Activated naive CD4-positive, alpha-beta T cell treated with anti-CD3 and anti-CD28 coated beads, Interleukin-2, amount 50 U/mL, for 24 hours (primary cell): ENCODE results near the gene TSBP1.
"Not testable (repeated sequence)": the region's sequence is repeated elsewhere in the genome, so short reads cannot be mapped to it uniquely, and the experiment has no call there.

Experiments used
- H3K27ac Mint-ChIP-seq: one replicate; pipeline ENCODE4 v1.8.0; 2021; ENCODE audit warnings: mild to moderate bottlenecking, mixed read lengths
- H3K27me3 Mint-ChIP-seq: one replicate; pipeline ENCODE4 v1.8.0; 2021; ENCODE audit warnings: mixed read lengths
- H3K36me3 Mint-ChIP-seq: one replicate; pipeline ENCODE4 v1.8.0; 2021; ENCODE audit warnings: mixed read lengths
- H3K4me1 Mint-ChIP-seq: one replicate; pipeline ENCODE4 v1.8.0; 2021; ENCODE audit warnings: mixed read lengths
- H3K4me3 Mint-ChIP-seq: one replicate; pipeline ENCODE4 v1.8.0; 2021; ENCODE audit warnings: mild to moderate bottlenecking, mixed read lengths
- H3K9me3 Mint-ChIP-seq: one replicate; pipeline ENCODE4 v1.8.0; 2021; ENCODE audit warnings: mixed read lengths

TSBP1 gene

DNA sequence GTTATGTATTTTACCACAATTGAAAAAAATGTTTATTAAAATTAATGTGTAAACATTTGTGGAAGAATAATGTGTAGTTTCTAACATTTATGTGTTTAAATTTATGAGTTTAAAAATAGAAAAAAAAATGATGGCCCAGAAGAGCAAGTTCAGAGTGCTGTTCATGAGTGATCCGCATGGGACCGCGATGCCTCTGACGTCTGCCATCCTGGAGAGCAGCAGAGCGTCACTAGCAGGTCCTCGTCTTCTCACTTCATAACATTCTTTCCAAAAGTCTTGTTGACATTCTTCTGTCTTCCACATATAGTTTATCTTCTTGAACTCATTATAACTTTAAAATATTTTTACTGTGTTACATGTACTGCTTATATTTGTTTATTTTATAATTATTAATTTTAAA lies 19.8 kb upstream of the TSBP1 start:
- no peaks in the 10 kb centered on the region for H3K9me3 Mint-ChIP-seq
- no peak overlapping the region for H3K27ac Mint-ChIP-seq
- no peak overlapping the region for H3K4me3 Mint-ChIP-seq
- H3K36me3 Mint-ChIP-seq = no peaks in the 10 kb centered on the region
- H3K27me3 Mint-ChIP-seq = peaks cover 13% of the 10 kb centered on the region
- H3K4me1 Mint-ChIP-seq = no peaks in the 10 kb centered on the region

GRCh38 chr6:32387589-32388340 lies 16.1 kb upstream of the TSBP1 start:
- peaks cover 14% of the 10 kb centered on the region for H3K27me3 Mint-ChIP-seq
- H3K4me3 Mint-ChIP-seq = no peak overlapping the region
- H3K9me3 Mint-ChIP-seq = no peaks in the 10 kb centered on the region
- H3K4me1 Mint-ChIP-seq = peaks cover 7% of the 10 kb centered on the region
- H3K27ac Mint-ChIP-seq = peak overlapping the region; percentile 6
- H3K36me3 Mint-ChIP-seq = no peaks in the 10 kb centered on the region

DNA sequence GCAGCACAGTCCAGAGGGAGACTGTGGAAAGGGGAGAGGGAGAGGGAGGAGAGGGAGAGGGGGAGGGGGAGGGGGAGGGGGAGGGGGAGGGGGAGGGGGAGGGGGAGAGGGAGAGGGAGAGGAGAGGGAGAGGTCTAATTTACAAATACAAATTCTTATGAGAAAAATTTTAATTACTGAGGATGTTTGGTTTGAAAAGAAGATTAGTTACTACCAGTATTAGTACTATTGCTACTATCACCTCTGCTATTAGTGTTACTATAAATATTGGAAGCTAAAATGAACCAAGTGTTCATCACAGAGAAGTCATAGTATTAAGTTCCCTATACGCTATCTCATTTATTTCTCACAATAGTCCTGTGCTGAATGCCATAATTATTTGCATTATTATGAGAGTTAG lies 14.3 kb upstream of the TSBP1 start:
- Mint-ChIP-seq H3K9me3 (no peaks in the 10 kb centered on the region), H3K36me3 (no peaks in the 10 kb centered on the region), H3K4me1 (peaks cover 7% of the 10 kb centered on the region)

GRCh38 chr6:32382757-32383420 lies 11.2 kb upstream of the TSBP1 start:
- H3K36me3 Mint-ChIP-seq = no peaks in the 10 kb centered on the region
- no peak overlapping the region for H3K27ac Mint-ChIP-seq
- H3K9me3 Mint-ChIP-seq = no peaks in the 10 kb centered on the region
- peaks cover 12% of the 10 kb centered on the region for H3K27me3 Mint-ChIP-seq
- no peak overlapping the region for H3K4me3 Mint-ChIP-seq
- peaks cover 7% of the 10 kb centered on the region for H3K4me1 Mint-ChIP-seq

More for the DNA sequence above, 14.3 kb upstream of the TSBP1 start:
- H3K27ac Mint-ChIP-seq = no peak overlapping the region
- no peak overlapping the region for H3K4me3 Mint-ChIP-seq
- peaks cover 13% of the 10 kb centered on the region for H3K27me3 Mint-ChIP-seq

DNA sequence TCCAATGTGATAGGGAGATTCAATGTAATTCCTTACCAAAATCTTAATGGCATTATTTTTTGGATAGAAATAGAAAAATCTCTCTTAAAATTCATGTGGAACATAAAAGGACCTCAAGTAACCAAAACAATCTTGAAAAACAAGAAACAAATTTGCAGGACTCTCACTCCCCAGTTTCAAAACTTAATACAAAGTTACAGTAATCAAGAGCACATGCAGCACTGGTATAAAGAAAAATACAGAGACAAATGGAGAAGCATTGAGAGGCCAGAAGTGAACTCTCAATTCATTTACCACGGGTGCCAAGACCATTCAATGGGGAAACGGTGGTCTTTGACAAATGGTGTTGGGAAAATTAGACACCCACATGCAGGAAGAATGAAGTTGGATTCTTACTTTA lies 7.8 kb upstream of the TSBP1 start:
- no peaks in the 10 kb centered on the region for H3K9me3 Mint-ChIP-seq
- no peaks in the 10 kb centered on the region for H3K36me3 Mint-ChIP-seq
- peaks cover 8% of the 10 kb centered on the region for H3K27me3 Mint-ChIP-seq

DNA sequence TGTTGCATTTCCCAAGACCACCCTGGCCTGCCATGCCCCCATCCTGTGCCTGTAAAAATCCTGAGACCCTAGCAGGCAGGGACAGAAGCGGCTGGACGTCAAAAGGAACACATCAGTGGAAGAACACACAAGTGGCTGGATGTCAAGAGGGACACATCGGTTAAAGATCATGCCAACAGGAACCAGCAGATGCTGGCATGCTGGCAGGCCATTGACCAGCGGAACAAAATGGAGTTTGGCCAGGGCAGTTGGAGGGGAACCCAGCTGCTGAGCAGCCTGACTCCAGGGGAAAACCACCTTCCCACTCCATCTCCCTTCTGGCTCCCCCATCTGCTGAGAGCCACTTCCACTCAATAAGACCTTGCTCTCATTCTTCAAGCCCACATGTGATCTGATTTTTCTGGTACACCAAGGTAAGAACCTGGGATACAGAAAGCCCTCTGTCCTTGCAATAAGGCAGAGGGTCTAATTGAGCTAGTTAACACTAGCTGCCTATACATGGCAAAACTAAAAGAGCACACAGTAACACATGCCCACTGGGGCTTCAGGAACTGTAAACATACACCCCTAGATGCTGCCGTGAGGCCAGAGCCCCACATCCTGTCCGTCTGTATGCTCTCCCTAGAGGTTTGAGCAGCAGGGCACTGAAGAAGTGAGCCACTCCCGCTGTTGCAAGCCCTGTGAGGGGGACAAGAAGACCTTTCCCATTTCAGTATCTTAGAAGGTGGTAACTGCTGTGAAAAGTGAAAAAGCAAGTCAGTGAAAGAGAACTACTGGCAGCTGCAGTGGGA lies 4.2 kb upstream of the TSBP1 start:
- H3K9me3 Mint-ChIP-seq = no peaks in the 10 kb centered on the region
- H3K27ac Mint-ChIP-seq = no peak overlapping the region
- H3K27me3 Mint-ChIP-seq = peaks cover 11% of the 10 kb centered on the region
- no peak overlapping the region for H3K4me3 Mint-ChIP-seq
- no peaks in the 10 kb centered on the region for H3K36me3 Mint-ChIP-seq
- H3K4me1 Mint-ChIP-seq = no peaks in the 10 kb centered on the region

More for the DNA sequence above, 7.8 kb upstream of the TSBP1 start:
- Mint-ChIP-seq H3K4me1 (peaks cover 7% of the 10 kb centered on the region), H3K27ac (no peak overlapping the region), H3K4me3 (no peak overlapping the region)

DNA sequence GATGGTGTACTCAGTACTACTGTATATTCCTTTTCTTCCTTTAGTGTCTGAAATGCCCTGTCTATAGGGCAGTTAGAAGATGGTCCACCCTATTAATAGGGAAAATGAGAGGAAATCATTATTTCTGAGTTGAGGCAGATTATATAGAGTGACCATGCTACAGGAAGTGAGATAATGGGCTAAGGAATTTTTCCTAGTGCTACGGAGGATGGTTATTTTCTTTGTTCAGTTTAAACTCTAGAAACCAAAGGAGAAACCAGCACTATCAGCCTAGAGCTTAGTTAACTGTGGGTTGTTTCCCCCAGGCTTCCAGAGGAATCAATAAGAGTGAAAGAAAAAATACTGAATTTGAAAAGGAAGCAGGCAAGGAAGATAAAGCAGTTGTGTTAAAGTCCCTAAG lies 474 bp downstream of the TSBP1 start:
- no peak overlapping the region for H3K27ac Mint-ChIP-seq
- peaks cover 17% of the 10 kb centered on the region for H3K27me3 Mint-ChIP-seq
- no peak overlapping the region for H3K4me3 Mint-ChIP-seq
- no peaks in the 10 kb centered on the region for H3K9me3 Mint-ChIP-seq
- no peaks in the 10 kb centered on the region for H3K4me1 Mint-ChIP-seq
- H3K36me3 Mint-ChIP-seq = no peaks in the 10 kb centered on the region

- H3K36me3 Mint-ChIP-seq = no peaks in the 10 kb centered on the region
- H3K9me3 Mint-ChIP-seq = no peaks in the 10 kb centered on the region
- H3K4me1 Mint-ChIP-seq = no peaks in the 10 kb centered on the region
- H3K4me3 Mint-ChIP-seq = no peak overlapping the region
- H3K27ac Mint-ChIP-seq = no peak overlapping the region
- peaks cover 19% of the 10 kb centered on the region for H3K27me3 Mint-ChIP-seq
Observed at GRCh38 chr6:32370505-32370904, 1.2 kb downstream of the TSBP1 start.

- H3K9me3 Mint-ChIP-seq = no peaks in the 10 kb centered on the region
- no peaks in the 10 kb centered on the region for H3K36me3 Mint-ChIP-seq
- no peaks in the 10 kb centered on the region for H3K4me1 Mint-ChIP-seq
- no peak overlapping the region for H3K27ac Mint-ChIP-seq
- H3K4me3 Mint-ChIP-seq = no peak overlapping the region
- H3K27me3 Mint-ChIP-seq = peaks cover 23% of the 10 kb centered on the region
Observed at GRCh38 chr6:32369660-32370059, 2.0 kb downstream of the TSBP1 start.

- Mint-ChIP-seq H3K27ac (no peak overlapping the region), H3K27me3 (peaks cover 21% of the 10 kb centered on the region), H3K4me3 (no peak overlapping the region), H3K36me3 (peaks cover 3% of the 10 kb centered on the region), H3K9me3 (peaks cover 4% of the 10 kb centered on the region), H3K4me1 (no peaks in the 10 kb centered on the region)
Observed at GRCh38 chr6:32367644-32368043, 4.1 kb downstream of the TSBP1 start.

GRCh38 chr6:32359225-32359624 lies 12.5 kb downstream of the TSBP1 start:
- not testable (repeated sequence) for H3K4me3 Mint-ChIP-seq, H3K36me3 Mint-ChIP-seq, H3K27ac Mint-ChIP-seq

DNA sequence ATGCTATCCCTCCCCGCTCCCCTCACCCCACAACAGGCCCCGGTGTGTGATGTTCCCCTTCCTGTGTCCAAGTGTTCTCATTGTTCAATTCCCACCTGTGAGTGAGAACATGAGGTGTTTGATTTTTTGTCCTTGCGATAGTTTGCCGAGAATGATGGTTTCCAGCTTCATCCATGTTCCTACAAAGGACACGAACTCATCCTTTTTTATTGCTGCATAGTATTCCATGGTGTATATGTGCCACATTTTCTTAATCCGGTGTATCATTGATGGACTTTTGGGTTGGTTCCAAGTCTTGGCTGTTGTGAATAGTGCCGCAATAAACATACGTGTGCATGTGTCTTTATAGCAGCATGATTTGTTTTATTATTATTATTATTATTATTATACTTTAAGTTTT lies 13.2 kb downstream of the TSBP1 start:
- H3K27me3 Mint-ChIP-seq, H3K36me3 Mint-ChIP-seq, H3K27ac Mint-ChIP-seq, H3K4me3 Mint-ChIP-seq, H3K9me3 Mint-ChIP-seq, H3K4me1 Mint-ChIP-seq: not testable (repeated sequence)

More at GRCh38 chr6:32359225-32359624, 12.5 kb downstream of the TSBP1 start:
- not testable (repeated sequence) for H3K9me3 Mint-ChIP-seq, H3K27me3 Mint-ChIP-seq, H3K4me1 Mint-ChIP-seq

GRCh38 chr6:32355018-32355417 lies 16.7 kb downstream of the TSBP1 start:
- no peaks in the 10 kb centered on the region for H3K36me3 Mint-ChIP-seq
- H3K9me3 Mint-ChIP-seq = no peaks in the 10 kb centered on the region
- H3K27ac Mint-ChIP-seq = no peak overlapping the region
- no peak overlapping the region for H3K4me3 Mint-ChIP-seq
- peaks cover 6% of the 10 kb centered on the region for H3K27me3 Mint-ChIP-seq
- no peaks in the 10 kb centered on the region for H3K4me1 Mint-ChIP-seq

- Mint-ChIP-seq H3K27me3 (peaks cover 13% of the 10 kb centered on the region), H3K36me3 (no peaks in the 10 kb centered on the region), H3K27ac (no peak overlapping the region)
Observed at GRCh38 chr6:32353348-32353747, 18.4 kb downstream of the TSBP1 start.

DNA sequence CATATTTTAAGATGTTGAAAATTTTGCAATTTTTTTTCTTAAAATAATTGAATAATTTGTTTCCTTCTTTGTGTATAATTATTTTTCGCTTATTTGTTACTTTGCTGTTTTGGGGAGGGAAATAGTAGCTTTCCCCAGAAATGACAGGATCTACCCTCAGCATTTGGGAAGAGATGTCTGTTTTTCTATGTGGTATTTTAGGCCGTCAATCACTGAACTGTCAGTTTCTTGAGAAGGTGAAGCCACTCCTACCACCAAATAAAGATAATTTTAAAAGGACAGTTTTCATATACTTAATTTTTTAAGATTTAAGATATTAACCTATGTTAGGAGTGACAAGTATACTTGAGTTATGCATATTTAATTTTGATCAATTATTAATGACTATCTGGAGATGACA lies 31.5 kb downstream of the TSBP1 start:
- Mint-ChIP-seq H3K27me3 (peaks cover 3% of the 10 kb centered on the region), H3K4me1 (peaks cover 6% of the 10 kb centered on the region), H3K4me3 (no peak overlapping the region), H3K27ac (no peak overlapping the region), H3K9me3 (no peaks in the 10 kb centered on the region), H3K36me3 (no peaks in the 10 kb centered on the region)

More at GRCh38 chr6:32353348-32353747, 18.4 kb downstream of the TSBP1 start:
- no peaks in the 10 kb centered on the region for H3K9me3 Mint-ChIP-seq
- no peak overlapping the region for H3K4me3 Mint-ChIP-seq
- H3K4me1 Mint-ChIP-seq = no peaks in the 10 kb centered on the region
